Uterus (tissue), 2 donors: Measurements from ENCODE around the gene TSFM.

Experiments used
- CTCF ChIP-seq, 4 experiments: fragments of 200-600 bp in 2 of 4; fragments of 450-650 bp in 2 of 4; sonication (generic) in 2 of 4; IDR thresholded peaks; one replicate each; pipeline ENCODE4 v1.5.1; 2016 to 2019; ENCODE audit warnings: antibody characterized with exemption in 4 of 4, mild to moderate bottlenecking in 2 of 4, moderate library complexity in 1 of 4
- POLR2A ChIP-seq, 2 donors: fragments of 450-650 bp; IDR thresholded peaks; one replicate each; pipeline ENCODE4 v1.6.1; 2016; ENCODE audit warnings: antibody characterized with exemption in 2 of 2, mild to moderate bottlenecking in 1 of 2, moderate library complexity in 1 of 2

- TF ChIP-seq CTCF (IDR thresholded peaks at IDR 0.05) (no peak), POLR2A (IDR thresholded peaks at IDR 0.05) (no peak)
Observed at GRCh38 chr12:57749061-57749460, 33.5 kb upstream of the TSFM start.
